Hepatocyte (in vitro differentiated cells): ENCODE results near the gene NTN4. TPM values are rescaled to one million over a fixed set of nuclear protein-coding genes. Genes with fewer than 3 reads are reported as not detected.

ENCODE experiments used
- DNase-seq: peaks from one replicate; pipeline ENCODE4 v3.0.0-alpha.2; 2016; ENCODE audit warnings: low spot score
- H2AFZ ChIP-seq: fragments of 200-600 bp; sonication (generic); 2 replicates; pipeline ENCODE4 v1.6.0; 2016; ENCODE audit warnings: antibody characterized with exemption, mild to moderate bottlenecking
- H3K27ac ChIP-seq: fragments of 200-600 bp; sonication (generic); 2 replicates; pipeline ENCODE4 v1.5.1; 2016; ENCODE audit warnings: mild to moderate bottlenecking
- H3K27me3 ChIP-seq: fragments of 200-600 bp; sonication (generic); 2 replicates; pipeline ENCODE4 v1.6.1; 2016
- H3K36me3 ChIP-seq: fragments of 200-600 bp; sonication (generic); replicated peaks from 2 replicates; pipeline ENCODE4 v1.5.1; 2016; ENCODE audit warnings: low read depth; ENCODE audit not compliant: insufficient read depth
- H3K4me1 ChIP-seq: fragments of 200-600 bp; sonication (generic); 2 replicates; pipeline ENCODE4 v1.5.1; 2016; ENCODE audit warnings: mild to moderate bottlenecking, moderate library complexity; ENCODE audit not compliant: insufficient read depth
- H3K4me2 ChIP-seq: fragments of 200-600 bp; sonication (generic); 2 replicates; pipeline ENCODE4 v1.6.0; 2016
- H3K4me3 ChIP-seq: fragments of 200-600 bp; sonication (generic); 2 replicates; pipeline ENCODE4 v1.5.1; 2016; ENCODE audit warnings: mild to moderate bottlenecking
- H3K79me2 ChIP-seq: fragments of 200-600 bp; sonication (generic); 2 replicates; pipeline ENCODE4 v1.6.0; 2017; ENCODE audit warnings: mild to moderate bottlenecking
- H3K9me2 ChIP-seq: fragments of 200-600 bp; sonication (generic); replicated peaks from 2 replicates; pipeline ENCODE4 v1.6.0; 2017; ENCODE audit warnings: mild to moderate bottlenecking; ENCODE audit not compliant: insufficient read depth
- H3K9me3 ChIP-seq: fragments of 200-600 bp; sonication (generic); 2 replicates; pipeline ENCODE4 v1.5.1; 2016; ENCODE audit warnings: low read depth, mild to moderate bottlenecking
- H4K20me1 ChIP-seq: fragments of 200-600 bp; sonication (generic); 2 replicates; pipeline ENCODE4 v1.6.0; 2016; ENCODE audit warnings: mild to moderate bottlenecking; ENCODE audit not compliant: insufficient read depth, poor library complexity, severe bottlenecking
- EZH2 ChIP-seq: fragments of 200-600 bp; sonication (generic); IDR thresholded peaks from 2 replicates; pipeline ENCODE4 v1.6.1; 2016; ENCODE audit warnings: antibody characterized with exemption, mild to moderate bottlenecking, borderline replicate concordance
- EZH2phosphoT487 ChIP-seq: fragments of 200-600 bp; sonication (generic); IDR thresholded peaks from one replicate; pipeline ENCODE4 v1.6.1; 2018; ENCODE audit warnings: antibody characterized with exemption, mild to moderate bottlenecking, low read depth, moderate library complexity; ENCODE audit not compliant: unreplicated experiment, severe bottlenecking
- WGBS: methylation state at CpG from one replicate; pipeline ENCODE4 v1.1.6; 2016; ENCODE audit warnings: low lambda C conversion rate; ENCODE audit errors: missing lambda C conversion rate; 5-methylcytosine and 5-hydroxymethylcytosine counted together
- polyA plus RNA-seq: library from polyadenylated mRNA; unstranded; fragments of >200 nt; fragmentation: Nextera tagmentation; extraction: Ambion mirVana; gene quantifications from 2 replicates; pipeline ENCODE4 v1.2.1, GENCODE V29; 2016
- total RNA-seq: library from RNA; depleted of rRNA; stranded (reverse); fragments of >200 nt; gene quantifications from 2 replicates; pipeline ENCODE4 v1.2.3, GENCODE V29; 2014
- TF ChIP-seq, protein P1 (sequence below): fragments of 200-600 bp; sonication (generic); IDR thresholded peaks from 2 replicates; pipeline ENCODE4 v1.5.1; 2016; ENCODE audit warnings: antibody characterized with exemption, mild to moderate bottlenecking; ENCODE audit not compliant: poor library complexity

The NTN4 gene
- total and polyA plus RNA-seq, 2 experiments from 2014 or later: 20.2 to 37.0 TPM

DNA sequence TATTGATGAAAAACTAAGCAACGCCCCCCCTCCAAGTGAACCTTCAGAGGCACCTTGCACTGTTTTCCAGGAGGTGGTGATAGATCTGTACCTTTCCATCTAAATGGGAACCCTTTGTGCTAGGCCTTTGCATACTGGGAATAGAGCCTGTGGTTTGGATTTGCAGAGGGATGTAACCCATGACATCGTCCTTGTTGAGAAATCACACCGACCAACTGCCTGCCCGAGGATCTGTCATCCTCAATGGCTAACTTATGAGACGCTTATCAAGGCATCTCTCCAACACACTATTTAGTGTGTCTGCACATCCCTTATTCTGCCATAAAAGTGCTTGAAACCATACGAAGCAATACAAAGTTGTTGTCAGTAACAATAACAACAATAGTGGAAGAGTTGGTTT, 22.9 kb downstream of the NTN4 start:
- Histone ChIP-seq H3K9me3 (no peaks in the 10 kb centered on the region), H3K79me2 (no peaks in the 10 kb centered on the region), H3K27me3 (no peaks in the 10 kb centered on the region), H3K4me1 (peaks cover 17% of the 10 kb centered on the region), H3K27ac (no peak overlapping the region), H3K9me2 (no peaks in the 10 kb centered on the region), H3K36me3 (no peaks in the 10 kb centered on the region), H3K4me2 (no peak overlapping the region), H3K4me3 (no peak overlapping the region), H4K20me1 (no peaks in the 10 kb centered on the region), H2AFZ (no peak overlapping the region)
- no peak for DNase-seq
- 95% methylated on average over 6 of the region's 6 CpGs for WGBS
- TF ChIP-seq, protein P1, sequence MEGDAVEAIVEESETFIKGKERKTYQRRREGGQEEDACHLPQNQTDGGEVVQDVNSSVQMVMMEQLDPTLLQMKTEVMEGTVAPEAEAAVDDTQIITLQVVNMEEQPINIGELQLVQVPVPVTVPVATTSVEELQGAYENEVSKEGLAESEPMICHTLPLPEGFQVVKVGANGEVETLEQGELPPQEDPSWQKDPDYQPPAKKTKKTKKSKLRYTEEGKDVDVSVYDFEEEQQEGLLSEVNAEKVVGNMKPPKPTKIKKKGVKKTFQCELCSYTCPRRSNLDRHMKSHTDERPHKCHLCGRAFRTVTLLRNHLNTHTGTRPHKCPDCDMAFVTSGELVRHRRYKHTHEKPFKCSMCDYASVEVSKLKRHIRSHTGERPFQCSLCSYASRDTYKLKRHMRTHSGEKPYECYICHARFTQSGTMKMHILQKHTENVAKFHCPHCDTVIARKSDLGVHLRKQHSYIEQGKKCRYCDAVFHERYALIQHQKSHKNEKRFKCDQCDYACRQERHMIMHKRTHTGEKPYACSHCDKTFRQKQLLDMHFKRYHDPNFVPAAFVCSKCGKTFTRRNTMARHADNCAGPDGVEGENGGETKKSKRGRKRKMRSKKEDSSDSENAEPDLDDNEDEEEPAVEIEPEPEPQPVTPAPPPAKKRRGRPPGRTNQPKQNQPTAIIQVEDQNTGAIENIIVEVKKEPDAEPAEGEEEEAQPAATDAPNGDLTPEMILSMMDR: no peak
- TF ChIP-seq EZH2phosphoT487 (no peak), EZH2 (no peak)

DNA sequence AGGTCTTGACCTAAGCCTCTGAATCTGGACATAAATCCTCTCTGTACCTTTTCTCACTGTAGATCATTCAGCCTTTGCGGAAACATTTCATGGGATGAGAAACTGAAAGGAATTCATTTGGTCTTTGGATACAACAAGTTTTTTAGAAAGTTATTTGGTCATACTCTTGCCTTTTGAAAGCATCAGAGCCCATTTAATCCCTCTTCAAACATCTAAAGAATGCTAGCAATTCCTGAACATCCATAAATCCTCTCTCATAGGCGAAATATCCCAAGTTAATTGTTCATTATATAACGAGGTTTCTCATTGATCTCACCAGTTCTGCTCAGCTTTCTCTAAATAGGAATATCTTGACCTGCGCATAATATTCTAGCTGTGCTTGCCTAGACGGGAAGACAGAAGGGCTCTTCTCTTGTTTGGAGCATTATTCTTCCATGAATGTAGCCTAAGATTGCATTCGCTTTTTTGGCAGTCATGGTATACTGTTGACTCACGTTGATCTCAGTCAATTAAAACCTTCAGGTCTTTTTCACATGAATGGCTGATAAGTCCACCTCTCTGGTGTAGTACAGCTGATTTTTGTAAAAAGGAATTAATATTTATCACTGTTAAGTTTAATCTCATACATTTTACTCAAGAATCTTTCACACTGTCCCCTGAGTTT, 24.1 kb downstream of the NTN4 start:
- Histone ChIP-seq H3K36me3 (no peaks in the 10 kb centered on the region), H3K4me1 (peaks cover 17% of the 10 kb centered on the region), H3K79me2 (no peaks in the 10 kb centered on the region), H3K4me3 (no peak overlapping the region), H3K9me3 (no peaks in the 10 kb centered on the region), H3K9me2 (no peaks in the 10 kb centered on the region), H3K27me3 (no peaks in the 10 kb centered on the region), H3K27ac (peak overlapping the region; percentile 4), H3K4me2 (peak overlapping the region; percentile 16), H4K20me1 (no peaks in the 10 kb centered on the region), H2AFZ (no peak overlapping the region)
- DNase-seq: no peak
- 54% methylated on average over 7 of the region's 7 CpGs for WGBS
- TF ChIP-seq, protein P1: no peak
- TF ChIP-seq EZH2: no peak
- TF ChIP-seq EZH2phosphoT487: no peak

DNA sequence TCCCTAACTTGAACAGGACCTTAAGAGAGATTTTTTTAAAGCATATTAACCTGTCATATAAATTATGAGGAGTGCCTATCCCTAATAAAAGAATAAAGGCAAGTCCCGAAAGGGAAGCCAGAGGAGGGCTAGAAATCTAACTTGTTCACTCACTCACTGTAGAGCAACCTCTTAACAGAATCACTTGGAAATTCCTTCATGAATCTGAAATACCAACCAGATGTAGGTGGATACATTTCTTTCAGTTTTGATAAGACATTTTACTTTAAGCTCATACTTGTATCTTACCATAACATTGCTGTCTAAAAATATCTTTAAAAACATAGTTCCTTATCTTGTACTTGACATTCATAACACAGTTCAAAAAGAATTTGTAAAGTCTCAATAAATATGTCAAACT, 25.7 kb downstream of the NTN4 start:
- H3K9me3 ChIP-seq: no peaks in the 10 kb centered on the region
- no peak for TF ChIP-seq EZH2
- TF ChIP-seq, protein P1: no peak
- no peaks in the 10 kb centered on the region for H3K36me3 ChIP-seq
- H3K4me2 ChIP-seq: no peak overlapping the region
- H3K4me1 ChIP-seq: peaks cover 17% of the 10 kb centered on the region
- H2AFZ ChIP-seq: no peak overlapping the region
- 74% methylated on average over 1 of the region's 1 CpG for WGBS
- no peaks in the 10 kb centered on the region for H3K9me2 ChIP-seq
- no peaks in the 10 kb centered on the region for H3K79me2 ChIP-seq
- no peaks in the 10 kb centered on the region for H4K20me1 ChIP-seq
- H3K4me3 ChIP-seq: no peak overlapping the region
- no peaks in the 10 kb centered on the region for H3K27me3 ChIP-seq
- no peak for DNase-seq
- H3K27ac ChIP-seq: no peak overlapping the region

DNA sequence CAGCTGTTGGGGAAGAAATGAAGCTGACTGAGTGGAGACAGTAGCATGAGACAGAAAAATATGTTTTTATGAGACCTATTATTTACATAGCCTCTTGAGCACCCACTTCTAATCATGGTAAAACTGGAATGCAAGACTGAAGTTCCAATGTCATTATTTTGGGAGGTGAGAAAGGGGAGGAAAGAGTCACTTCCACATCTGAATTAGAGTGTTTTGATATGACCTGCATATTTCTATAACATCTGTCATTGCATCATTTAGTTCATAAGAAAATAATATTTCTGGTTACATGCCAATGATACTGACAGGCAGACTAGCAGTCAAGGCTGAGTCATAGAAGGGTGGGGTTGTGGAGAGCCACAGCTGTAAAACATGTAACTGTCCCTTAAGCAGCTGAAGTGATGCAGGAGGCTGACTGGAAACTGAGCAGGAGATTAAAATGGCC, 26.7 kb downstream of the NTN4 start:
- Histone ChIP-seq H4K20me1 (no peaks in the 10 kb centered on the region), H2AFZ (no peak overlapping the region), H3K27me3 (no peaks in the 10 kb centered on the region), H3K9me2 (no peaks in the 10 kb centered on the region), H3K9me3 (no peaks in the 10 kb centered on the region), H3K4me2 (no peak overlapping the region), H3K4me3 (no peak overlapping the region), H3K27ac (peak overlapping the region; percentile 61), H3K36me3 (no peaks in the 10 kb centered on the region), H3K79me2 (no peaks in the 10 kb centered on the region), H3K4me1 (peaks cover 17% of the 10 kb centered on the region)
- TF ChIP-seq, protein P1: no peak
- TF ChIP-seq EZH2: no peak
- TF ChIP-seq EZH2phosphoT487: no peak
- peak; percentile 63 for DNase-seq
